Thyroid gland (tissue), 4 donors: ENCODE results near the gene SMG1.
"Not testable (repeated sequence)": the region's sequence is repeated elsewhere in the genome, so short reads cannot be mapped to it uniquely, and the experiment has no call there.

Experiments
- CTCF ChIP-seq, 6 experiments: fragments of 200-600 bp in 3 of 6; fragments of 450-650 bp in 3 of 6; sonication (generic) in 3 of 6; IDR thresholded peaks; one replicate each; pipeline ENCODE4 v1.5.1; 2016 to 2019; ENCODE audit warnings: antibody characterized with exemption in 6 of 6, mild to moderate bottlenecking in 2 of 6, inconsistent platforms in 1 of 6, moderate library complexity in 1 of 6
- POLR2A ChIP-seq, 2 donors: fragments of 450-650 bp; IDR thresholded peaks; one replicate each; pipeline ENCODE4 v1.6.1; 2017; ENCODE audit warnings: antibody characterized with exemption in 2 of 2, mild to moderate bottlenecking in 2 of 2, moderate library complexity in 1 of 2

- TF ChIP-seq POLR2A, CTCF (IDR thresholded peaks at IDR 0.05): not testable (repeated sequence)
These were observed 145.7 kb downstream of the SMG1 start for GRCh38 chr16:18780460-18781026.
